ENCODE results near the gene MYOF.
"Not testable (repeated sequence)": the region's sequence is repeated elsewhere in the genome, so short reads cannot be mapped to it uniquely, and the experiment has no call there.

Gene MYOF

GRCh38 chr10:93485690-93486089 is 3.6 kb upstream of the MYOF start:
- DNase-seq (ENCODE audit: low read depth in 2 of 2): no peak

GRCh38 chr10:93481637-93482144 is 443 bp downstream of the MYOF start:
- DNase-seq (ENCODE audit: low read depth in 2 of 2): no peak

- DNase-seq (ENCODE audit: low read depth in 2 of 2): no peak
Observed at GRCh38 chr10:93478873-93479272, 3.3 kb downstream of the MYOF start.

- DNase-seq (ENCODE audit: low read depth in 2 of 2): no peak
Observed at GRCh38 chr10:93476756-93477155, 5.4 kb downstream of the MYOF start.

GRCh38 chr10:93475871-93476270 is 6.3 kb downstream of the MYOF start:
- DNase-seq (ENCODE audit: low read depth in 2 of 2): no peak

GRCh38 chr10:93475227-93475626 is 6.9 kb downstream of the MYOF start:
- DNase-seq (ENCODE audit: low read depth in 2 of 2): no peak

- DNase-seq (ENCODE audit: low read depth in 2 of 2): no peak
Observed at GRCh38 chr10:93473804-93474472, 8.2 kb downstream of the MYOF start.

GRCh38 chr10:93473161-93473560 is 9.0 kb downstream of the MYOF start:
- DNase-seq (ENCODE audit: low read depth in 2 of 2): no peak

GRCh38 chr10:93471110-93471651 is 11.0 kb downstream of the MYOF start:
- DNase-seq (ENCODE audit: low read depth in 2 of 2): no peak

- DNase-seq (ENCODE audit: low read depth in 2 of 2): no peak
Observed at GRCh38 chr10:93469454-93469853, 12.7 kb downstream of the MYOF start.

- no peak for DNase-seq (ENCODE audit: low read depth in 2 of 2)
Observed at GRCh38 chr10:93468461-93469213, 13.5 kb downstream of the MYOF start.

- DNase-seq (ENCODE audit: low read depth in 2 of 2): not testable (repeated sequence)
Observed at GRCh38 chr10:93467635-93468034, 14.5 kb downstream of the MYOF start.

GRCh38 chr10:93465806-93466675 is 16.1 kb downstream of the MYOF start:
- DNase-seq (ENCODE audit: low read depth in 2 of 2): no peak

GRCh38 chr10:93464776-93465388 is 17.3 kb downstream of the MYOF start:
- no peak for DNase-seq (ENCODE audit: low read depth in 2 of 2)

GRCh38 chr10:93463723-93464476 is 18.2 kb downstream of the MYOF start:
- no peak for DNase-seq (ENCODE audit: low read depth in 2 of 2)

- DNase-seq (ENCODE audit: low read depth in 2 of 2): no peak
Observed at GRCh38 chr10:93462881-93463280, 19.3 kb downstream of the MYOF start.

GRCh38 chr10:93462371-93462770 is 19.8 kb downstream of the MYOF start:
- no peak for DNase-seq (ENCODE audit: low read depth in 2 of 2)

GRCh38 chr10:93461807-93462178 is 20.3 kb downstream of the MYOF start:
- no peak for DNase-seq (ENCODE audit: low read depth in 2 of 2)

- no peak for DNase-seq (ENCODE audit: low read depth in 2 of 2)
Observed at GRCh38 chr10:93461109-93461806, 20.9 kb downstream of the MYOF start.

- no peak for DNase-seq (ENCODE audit: low read depth in 2 of 2)
Observed at GRCh38 chr10:93459466-93459865, 22.7 kb downstream of the MYOF start.

Data from stimulated activated CD8-positive, alpha-beta memory T cell treated with anti-CD3 and anti-CD28 coated beads, Interleukin-2, amount 100 ng/mL, for 1 hour (primary cell).